GM18511 (cell line): ENCODE results near the gene SMC5.
A peak's percentile ranks its signal among the peaks of the same experiment; 100 is the strongest.
"Not testable (repeated sequence)": the region's sequence is repeated elsewhere in the genome, so short reads cannot be mapped to it uniquely, and the experiment has no call there.

ENCODE experiments used
- ATAC-seq: cut with Tn5 transposase; IDR thresholded peaks from one replicate; pipeline ENCODE4 v1.9.1; 2021; ENCODE audit warnings: mild to moderate bottlenecking, moderate library complexity; ENCODE audit not compliant: unreplicated experiment

The SMC5 gene

GRCh38 chr9:70258692-70259511, at the start of gene SMC5:
SMC5 (plus strand) TSS chr9:70258978; CDS start chr9:70259079, 101 bp downstream.
- ATAC-seq, result peak; percentile 81

- ATAC-seq, result no peak
Observed at GRCh38 chr9:70217029-70217428, 41.7 kb upstream of the SMC5 start.

- ATAC-seq, result no peak
Observed at GRCh38 chr9:70218767-70219166, 40.0 kb upstream of the SMC5 start.

GRCh38 chr9:70220216-70220615, 38.6 kb upstream of the SMC5 start:
- no peak for ATAC-seq

- no peak for ATAC-seq
Observed at GRCh38 chr9:70222354-70222753, 36.4 kb upstream of the SMC5 start.

- ATAC-seq, result no peak
Observed at GRCh38 chr9:70228118-70228517, 30.7 kb upstream of the SMC5 start.

GRCh38 chr9:70228611-70229010, 30.2 kb upstream of the SMC5 start:
- no peak for ATAC-seq

- ATAC-seq, result no peak
Observed at GRCh38 chr9:70229026-70229425, 29.8 kb upstream of the SMC5 start.

- no peak for ATAC-seq
Observed at GRCh38 chr9:70229579-70229978, 29.2 kb upstream of the SMC5 start.

GRCh38 chr9:70232476-70232875, 26.3 kb upstream of the SMC5 start:
- no peak for ATAC-seq

GRCh38 chr9:70234208-70234607, 24.6 kb upstream of the SMC5 start:
- ATAC-seq, result not testable (repeated sequence)

GRCh38 chr9:70245952-70246351, 12.8 kb upstream of the SMC5 start:
- ATAC-seq, result not testable (repeated sequence)

- no peak for ATAC-seq
Observed at GRCh38 chr9:70250221-70250620, 8.6 kb upstream of the SMC5 start.

- ATAC-seq, result no peak
Observed at GRCh38 chr9:70255486-70255885, 3.3 kb upstream of the SMC5 start.

- no peak for ATAC-seq
Observed at GRCh38 chr9:70256123-70256551, 2.6 kb upstream of the SMC5 start.

- no peak for ATAC-seq
Observed at GRCh38 chr9:70257502-70257901, 1.3 kb upstream of the SMC5 start.

- ATAC-seq, result peak; percentile 45
Observed at GRCh38 chr9:70257991-70258691, 637 bp upstream of the SMC5 start.

GRCh38 chr9:70259512-70259802, 679 bp downstream of the SMC5 start:
- no peak for ATAC-seq

GRCh38 chr9:70260007-70260443, 1.2 kb downstream of the SMC5 start:
- ATAC-seq, result no peak

- peak; percentile 41 for ATAC-seq
Observed at GRCh38 chr9:70260606-70261005, 1.8 kb downstream of the SMC5 start.

GRCh38 chr9:70261131-70261870, 2.5 kb downstream of the SMC5 start:
- ATAC-seq, result no peak

- no peak for ATAC-seq
Observed at GRCh38 chr9:70262366-70262765, 3.6 kb downstream of the SMC5 start.
